ENCODE measurements around the gene FANCL.
"Not testable (repeated sequence)": the region's sequence is repeated elsewhere in the genome, so short reads cannot be mapped to it uniquely, and the experiment has no call there.

The FANCL gene

GRCh38 chr2:58127111-58127510, 114.0 kb downstream of the FANCL start:
- H3K36me3 ChIP-seq (ENCODE audit: insufficient read depth, insufficient read length, low read length), result peaks cover 9% of the 10 kb centered on the region
- H3K27me3 ChIP-seq (ENCODE audit: insufficient read depth, insufficient read length), result no peaks in the 10 kb centered on the region
- no peak for DNase-seq (ENCODE audit: low read depth, low spot score)
- no peaks in the 10 kb centered on the region for H3K4me1 ChIP-seq (ENCODE audit: insufficient read depth, insufficient read length)
- no peak overlapping the region for H3K9ac ChIP-seq (ENCODE audit: insufficient read length, low read depth)
- H3K9me3 ChIP-seq (ENCODE audit: insufficient read depth, low read length), result no peaks in the 10 kb centered on the region
- H3K4me3 ChIP-seq (ENCODE audit: insufficient read length, low read depth), result no peak overlapping the region
- no peak for TF ChIP-seq YY1 (IDR thresholded peaks at IDR 0.05; ENCODE audit: insufficient read depth, insufficient read length)
- no peak for TF ChIP-seq SUZ12 (IDR thresholded peaks at IDR 0.05; ENCODE audit: extremely low read depth, insufficient read depth, insufficient read length)
- no peak for TF ChIP-seq ZNF274 (IDR thresholded peaks at IDR 0.05; ENCODE audit: low read depth, low read length)

DNA sequence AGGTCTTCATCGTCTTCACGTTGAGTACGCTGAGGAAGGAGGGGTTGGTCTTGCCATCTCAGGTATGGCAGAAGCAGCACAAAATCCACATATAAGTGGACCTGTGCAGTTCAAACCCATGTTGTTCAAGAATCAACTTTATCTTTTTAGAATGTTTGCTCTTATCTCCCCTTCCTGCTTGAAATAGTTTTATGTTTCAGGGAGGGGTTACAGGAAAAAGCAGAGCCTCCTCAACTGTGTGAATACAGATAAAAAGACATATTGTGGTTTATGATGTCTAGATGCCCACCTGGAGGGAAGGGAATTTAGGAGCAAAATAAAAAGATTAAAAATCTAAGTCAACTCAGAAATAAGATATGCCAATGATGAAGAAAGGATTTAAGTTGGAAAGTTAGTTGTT, 118.6 kb downstream of the FANCL start:
- H3K4me1 ChIP-seq (ENCODE audit: insufficient read depth, insufficient read length), result no peaks in the 10 kb centered on the region
- H3K36me3 ChIP-seq (ENCODE audit: insufficient read depth, insufficient read length, low read length), result peaks cover 4% of the 10 kb centered on the region
- H3K4me3 ChIP-seq (ENCODE audit: insufficient read length, low read depth), result no peak overlapping the region
- no peaks in the 10 kb centered on the region for H3K27me3 ChIP-seq (ENCODE audit: insufficient read depth, insufficient read length)
- no peak overlapping the region for H3K9ac ChIP-seq (ENCODE audit: insufficient read length, low read depth)
- no peaks in the 10 kb centered on the region for H3K9me3 ChIP-seq (ENCODE audit: insufficient read depth, low read length)
- TF ChIP-seq SUZ12 (IDR thresholded peaks at IDR 0.05; ENCODE audit: extremely low read depth, insufficient read depth, insufficient read length) (no peak), ZNF274 (IDR thresholded peaks at IDR 0.05; ENCODE audit: low read depth, low read length) (no peak), YY1 (IDR thresholded peaks at IDR 0.05; ENCODE audit: insufficient read depth, insufficient read length) (no peak)
- DNase-seq (ENCODE audit: low read depth, low spot score), result no peak

DNA sequence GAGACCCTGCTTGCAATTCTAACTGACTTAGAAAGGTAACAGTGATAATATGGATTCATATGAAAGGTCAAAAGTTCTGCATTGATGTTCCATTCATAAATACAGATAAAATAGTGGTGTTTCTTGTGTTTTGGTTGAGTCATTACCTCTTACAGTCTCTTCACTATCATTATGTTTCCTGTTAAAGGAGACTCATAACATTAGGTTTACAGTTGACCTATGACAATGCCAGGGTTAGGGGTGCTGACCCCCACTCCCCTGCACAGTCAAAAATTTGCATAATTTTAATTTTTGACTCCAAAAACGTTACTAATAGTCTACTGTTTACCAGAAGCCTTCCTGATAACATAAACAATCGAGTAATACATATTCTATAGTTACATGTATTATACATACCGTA, 119.1 kb downstream of the FANCL start:
- Histone ChIP-seq H3K27me3 (ENCODE audit: insufficient read depth, insufficient read length) (no peaks in the 10 kb centered on the region), H3K4me3 (ENCODE audit: insufficient read length, low read depth) (no peak overlapping the region), H3K9me3 (ENCODE audit: insufficient read depth, low read length) (no peaks in the 10 kb centered on the region), H3K36me3 (ENCODE audit: insufficient read depth, insufficient read length, low read length) (peaks cover 4% of the 10 kb centered on the region), H3K4me1 (ENCODE audit: insufficient read depth, insufficient read length) (no peaks in the 10 kb centered on the region), H3K9ac (ENCODE audit: insufficient read length, low read depth) (no peak overlapping the region)
- no peak for DNase-seq (ENCODE audit: low read depth, low spot score)
- TF ChIP-seq SUZ12 (IDR thresholded peaks at IDR 0.05; ENCODE audit: extremely low read depth, insufficient read depth, insufficient read length) (no peak), YY1 (IDR thresholded peaks at IDR 0.05; ENCODE audit: insufficient read depth, insufficient read length) (no peak), ZNF274 (IDR thresholded peaks at IDR 0.05; ENCODE audit: low read depth, low read length) (no peak)

DNA sequence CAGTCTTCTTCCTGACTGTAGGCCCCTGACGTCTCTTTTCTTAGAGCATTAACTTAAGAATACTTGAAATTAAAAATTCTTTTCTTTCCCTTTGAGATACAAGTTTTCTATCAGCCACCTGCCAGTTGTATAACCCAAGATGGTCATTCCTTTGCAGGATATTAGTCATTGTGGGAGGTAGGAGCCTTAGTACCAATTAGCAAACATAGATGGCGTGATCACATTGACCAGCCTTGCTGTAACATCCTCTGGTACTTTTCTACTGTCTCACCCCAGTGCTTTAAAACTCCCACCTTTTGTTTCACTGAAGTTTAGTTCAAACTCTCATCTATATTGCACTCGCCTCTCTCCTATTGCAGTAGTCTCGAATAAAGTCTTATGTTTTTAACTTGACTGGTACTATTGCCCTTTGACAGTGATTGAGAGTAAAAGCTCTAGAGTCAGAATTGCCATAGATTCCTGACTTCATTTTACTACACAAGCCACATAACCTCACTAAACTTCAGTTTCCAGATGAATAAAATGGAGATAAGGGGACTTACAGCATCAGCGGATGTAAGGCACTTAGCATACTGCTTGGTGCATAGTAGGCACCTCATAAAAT, 120.4 kb downstream of the FANCL start:
- no peak overlapping the region for H3K9ac ChIP-seq (ENCODE audit: insufficient read length, low read depth)
- TF ChIP-seq YY1 (IDR thresholded peaks at IDR 0.05; ENCODE audit: insufficient read depth, insufficient read length), result no peak
- TF ChIP-seq SUZ12 (IDR thresholded peaks at IDR 0.05; ENCODE audit: extremely low read depth, insufficient read depth, insufficient read length), result no peak
- no peak for TF ChIP-seq ZNF274 (IDR thresholded peaks at IDR 0.05; ENCODE audit: low read depth, low read length)
- no peaks in the 10 kb centered on the region for H3K9me3 ChIP-seq (ENCODE audit: insufficient read depth, low read length)
- no peaks in the 10 kb centered on the region for H3K27me3 ChIP-seq (ENCODE audit: insufficient read depth, insufficient read length)
- no peak for DNase-seq (ENCODE audit: low read depth, low spot score)
- no peak overlapping the region for H3K4me3 ChIP-seq (ENCODE audit: insufficient read length, low read depth)
- H3K4me1 ChIP-seq (ENCODE audit: insufficient read depth, insufficient read length), result no peaks in the 10 kb centered on the region
- H3K36me3 ChIP-seq (ENCODE audit: insufficient read depth, insufficient read length, low read length), result peaks cover 4% of the 10 kb centered on the region

DNA sequence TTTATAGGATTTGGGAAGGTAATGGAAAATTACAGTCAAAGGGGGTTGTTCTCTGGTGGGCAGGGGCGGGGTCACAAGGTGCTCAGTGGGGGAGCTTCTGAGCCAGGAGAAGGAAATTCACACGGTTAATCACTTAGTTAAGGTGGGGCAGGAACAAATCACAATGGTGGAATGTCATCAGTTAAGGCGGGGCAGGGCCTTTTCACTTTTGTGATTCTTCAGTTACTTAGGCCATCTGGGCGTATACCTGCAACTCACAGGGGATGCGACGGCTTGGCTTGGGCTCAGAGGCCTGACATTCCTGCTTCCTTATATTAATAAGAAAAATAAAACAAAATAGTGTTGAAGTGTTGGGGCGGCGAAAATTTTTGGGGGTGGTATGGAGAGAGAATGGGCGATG, 127.6 kb downstream of the FANCL start:
- not testable (repeated sequence) for H3K4me1 ChIP-seq (ENCODE audit: insufficient read depth, insufficient read length); H3K4me3 ChIP-seq (ENCODE audit: insufficient read length, low read depth); DNase-seq (ENCODE audit: low read depth, low spot score); H3K9ac ChIP-seq (ENCODE audit: insufficient read length, low read depth); H3K27me3 ChIP-seq (ENCODE audit: insufficient read depth, insufficient read length); H3K36me3 ChIP-seq (ENCODE audit: insufficient read depth, insufficient read length, low read length); H3K9me3 ChIP-seq (ENCODE audit: insufficient read depth, low read length)

- Histone ChIP-seq H3K4me1 (ENCODE audit: insufficient read depth, insufficient read length) (no peaks in the 10 kb centered on the region), H3K9ac (ENCODE audit: insufficient read length, low read depth) (no peak overlapping the region), H3K36me3 (ENCODE audit: insufficient read depth, insufficient read length, low read length) (no peaks in the 10 kb centered on the region), H3K9me3 (ENCODE audit: insufficient read depth, low read length) (no peaks in the 10 kb centered on the region), H3K4me3 (ENCODE audit: insufficient read length, low read depth) (no peak overlapping the region), H3K27me3 (ENCODE audit: insufficient read depth, insufficient read length) (no peaks in the 10 kb centered on the region)
- TF ChIP-seq YY1 (IDR thresholded peaks at IDR 0.05; ENCODE audit: insufficient read depth, insufficient read length), result no peak
- no peak for TF ChIP-seq SUZ12 (IDR thresholded peaks at IDR 0.05; ENCODE audit: extremely low read depth, insufficient read depth, insufficient read length)
- TF ChIP-seq ZNF274 (IDR thresholded peaks at IDR 0.05; ENCODE audit: low read depth, low read length), result no peak
- DNase-seq (ENCODE audit: low read depth, low spot score), result no peak
Observed at GRCh38 chr2:58110765-58111164, 130.4 kb downstream of the FANCL start.

GRCh38 chr2:58109481-58109880, 131.6 kb downstream of the FANCL start:
- Histone ChIP-seq H3K9ac (ENCODE audit: insufficient read length, low read depth) (no peak overlapping the region), H3K4me1 (ENCODE audit: insufficient read depth, insufficient read length) (no peaks in the 10 kb centered on the region), H3K36me3 (ENCODE audit: insufficient read depth, insufficient read length, low read length) (no peaks in the 10 kb centered on the region), H3K27me3 (ENCODE audit: insufficient read depth, insufficient read length) (no peaks in the 10 kb centered on the region), H3K4me3 (ENCODE audit: insufficient read length, low read depth) (no peak overlapping the region), H3K9me3 (ENCODE audit: insufficient read depth, low read length) (no peaks in the 10 kb centered on the region)
- TF ChIP-seq SUZ12 (IDR thresholded peaks at IDR 0.05; ENCODE audit: extremely low read depth, insufficient read depth, insufficient read length) (no peak), YY1 (IDR thresholded peaks at IDR 0.05; ENCODE audit: insufficient read depth, insufficient read length) (no peak), ZNF274 (IDR thresholded peaks at IDR 0.05; ENCODE audit: low read depth, low read length) (no peak)
- no peak for DNase-seq (ENCODE audit: low read depth, low spot score)
